Small intestine (tissue), 7 donors: Measurements from ENCODE around the gene SASS6. TPM values are rescaled to one million over a fixed set of nuclear protein-coding genes. Genes with fewer than 3 reads are reported as not detected.

Source experiments
- DNase-seq, 2 donors: peaks; one replicate each; pipeline versions ENCODE4 v3.0.0 to v3.0.0-alpha.2; 2013
- FAIRE-seq: peaks from 2 replicates; lab custom pipeline; 2012; peaks lifted over from hg19 to GRCh38; lab: Jason Lieb, UNC
- H3K27ac ChIP-seq, 3 donors: one replicate each; pipeline ENCODE4 v1.5.1; 2013; ENCODE audit warnings: low read length in 2 of 3, mild to moderate bottlenecking in 2 of 3, control low read depth in 1 of 3, inconsistent platforms in 1 of 3, low read depth in 1 of 3, moderate library complexity in 1 of 3
- H3K27me3 ChIP-seq, 3 donors: one replicate each; pipeline ENCODE4 v1.6.1; 2013; ENCODE audit warnings: low read length in 3 of 3, inconsistent platforms in 1 of 3; ENCODE audit not compliant: control insufficient read depth in 3 of 3, insufficient read depth in 3 of 3
- H3K36me3 ChIP-seq, 3 donors: one replicate each; pipeline ENCODE4 v1.6.1; 2013; ENCODE audit warnings: low read length in 3 of 3, inconsistent platforms in 1 of 3, low read depth in 1 of 3, mild to moderate bottlenecking in 1 of 3, moderate library complexity in 1 of 3; ENCODE audit not compliant: control insufficient read depth in 3 of 3, insufficient read depth in 2 of 3
- H3K4me1 ChIP-seq, 3 donors: one replicate each; pipeline ENCODE4 v1.6.1; 2013; ENCODE audit warnings: low read length in 2 of 3, inconsistent platforms in 1 of 3, low read depth in 1 of 3, mild to moderate bottlenecking in 1 of 3, moderate library complexity in 1 of 3; ENCODE audit not compliant: control insufficient read depth in 3 of 3, insufficient read depth in 2 of 3
- H3K4me3 ChIP-seq, 3 donors: one replicate each; pipeline ENCODE4 v1.5.1; 2013; ENCODE audit warnings: low read length in 3 of 3, control low read depth in 1 of 3, inconsistent platforms in 1 of 3, low read depth in 1 of 3, mild to moderate bottlenecking in 1 of 3, moderate library complexity in 1 of 3
- H3K9me3 ChIP-seq, 2 donors: one replicate each; pipeline ENCODE4 v1.6.1; 2013; ENCODE audit warnings: low read depth in 1 of 2, low read length in 1 of 2; ENCODE audit not compliant: control insufficient read depth in 2 of 2, insufficient read depth in 1 of 2
- WGBS, 3 donors: extraction: QIAGEN DNeasy Blood & Tissue Kit; methylation state at CpG; one replicate each; pipeline ENCODE4 v1.1.7; 2013; 5-methylcytosine and 5-hydroxymethylcytosine counted together
- polyA plus RNA-seq, 4 donors: library from polyadenylated mRNA; stranded (reverse) in 3 of 4; unstranded in 1 of 4; fragments of 200-250 nt in 3 of 4; fragments of 120-200 nt in 1 of 4; gene quantifications; one replicate each; pipeline versions ENCODE4 v1.2.1 to v1.2.3, GENCODE V29; 2013
- donor health status: healthy with polysubstance abuse.
- donor health status: control.
- donor health status: control.
- donor health status: Bipolar disorder and iron deficiency.
- donor health status: healthy.

Gene SASS6
- polyA plus RNA-seq, 4 donors, result 1.8 to 5.0 (median 2.6) TPM

DNA sequence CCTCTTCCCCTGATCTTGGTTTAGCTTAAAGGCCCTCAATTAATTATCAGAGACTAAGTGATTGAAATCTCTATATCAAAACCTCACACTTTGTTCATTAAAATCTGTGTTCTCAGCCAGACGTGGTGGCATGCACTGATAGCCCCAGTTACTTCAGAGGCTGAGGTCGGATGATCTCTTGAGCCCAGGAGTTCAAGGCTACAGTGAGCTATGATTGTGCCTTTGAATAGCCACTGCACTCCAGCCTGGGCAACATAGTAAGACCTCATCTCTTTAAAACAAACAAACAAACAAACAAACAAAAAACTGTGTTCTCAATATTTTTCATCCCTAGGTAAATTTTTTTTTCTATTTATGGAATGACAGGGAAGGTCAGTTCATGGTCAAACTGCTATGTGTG, 18.9 kb upstream of the SASS6 start:
- Histone ChIP-seq H3K4me3 (no peak overlapping the region), H3K27me3 (no peaks in the 10 kb centered on the region), H3K9me3 (no peaks in the 10 kb centered on the region), H3K36me3 (peaks cover 0 to 4% (median 2%) of the 10 kb centered on the region in 3 donors), H3K27ac (no peak overlapping the region), H3K4me1 (no peaks in the 10 kb centered on the region)
- DNase-seq (no peak), FAIRE-seq (no peak)
- WGBS, 3 donors, result 45 to 61% (median 55%) methylated on average over 2 of the region's 2 CpGs

DNA sequence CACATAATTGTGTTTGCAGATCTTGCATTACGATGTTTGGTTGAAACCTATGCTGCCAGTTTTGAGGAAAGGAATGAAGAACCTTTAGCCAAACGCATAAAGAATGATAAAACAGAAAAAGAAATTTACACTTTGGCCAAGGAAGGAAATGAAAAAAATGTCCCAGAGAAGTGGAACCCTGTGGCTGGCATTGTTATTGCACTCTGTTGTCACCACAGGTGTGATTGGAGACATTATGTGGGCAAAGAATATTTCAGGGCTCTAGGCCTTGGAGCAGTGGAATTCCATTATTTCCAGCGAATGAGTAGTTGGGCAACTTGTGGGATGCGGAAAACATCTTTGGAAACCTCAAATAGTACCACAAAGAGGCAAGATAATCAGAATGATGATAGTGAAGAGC, 15.1 kb upstream of the SASS6 start:
- 91 to 94% (median 93%) methylated on average over 4 of the region's 4 CpGs for WGBS, 3 donors
- FAIRE-seq (no peak), DNase-seq (no peak)
- Histone ChIP-seq H3K9me3 (no peaks in the 10 kb centered on the region), H3K27ac (no peak overlapping the region), H3K27me3 (no peaks in the 10 kb centered on the region), H3K4me1 (no peaks in the 10 kb centered on the region), H3K4me3 (no peak overlapping the region), H3K36me3 (peaks cover 10 to 12% (median 11%) of the 10 kb centered on the region in 3 donors)

DNA sequence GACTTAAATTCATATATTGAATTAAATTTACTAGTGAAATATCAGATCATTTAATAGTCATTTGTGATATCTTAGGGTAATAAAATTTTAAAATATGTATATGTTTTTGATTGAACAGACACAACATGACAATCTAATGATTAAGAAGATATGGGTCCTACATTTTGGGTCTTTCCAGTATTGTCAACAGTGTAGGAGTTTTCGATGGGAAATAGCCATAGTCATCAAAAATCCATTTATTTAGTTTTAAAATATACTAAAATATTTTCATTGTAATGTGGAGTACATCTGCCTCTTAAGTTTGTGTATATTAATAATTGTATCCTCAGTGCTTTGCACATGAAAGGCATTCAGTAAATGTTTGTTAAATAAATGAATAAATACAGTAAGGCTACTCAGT, 14.2 kb upstream of the SASS6 start:
- FAIRE-seq, result no peak
- Histone ChIP-seq H3K4me3 (no peak overlapping the region), H3K27me3 (no peaks in the 10 kb centered on the region), H3K4me1 (no peaks in the 10 kb centered on the region), H3K9me3 (no peaks in the 10 kb centered on the region), H3K27ac (no peak overlapping the region), H3K36me3 (peaks cover 10 to 13% (median 12%) of the 10 kb centered on the region in 3 donors)
- no peak for DNase-seq
- 92 to 98% (median 97%) methylated on average over 1 of the region's 1 CpG for WGBS, 3 donors

DNA sequence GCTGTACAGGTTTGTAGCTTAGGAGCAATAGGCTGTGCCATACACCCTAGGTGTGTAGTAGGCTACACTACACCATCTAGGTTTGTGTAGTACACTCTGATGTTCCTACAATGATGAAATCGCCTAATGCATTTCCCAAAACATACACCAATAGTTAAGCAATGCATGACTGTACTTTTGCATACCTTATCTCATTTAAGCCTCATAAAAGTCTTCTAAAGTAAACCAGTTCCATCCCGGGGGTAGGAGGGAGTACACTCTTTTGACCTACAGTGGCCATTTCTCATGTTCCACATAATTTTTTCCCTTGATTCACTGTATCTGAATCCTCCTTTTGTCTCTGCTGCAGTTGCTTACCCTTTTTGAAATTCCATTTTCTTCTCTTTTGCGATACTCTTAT, 12.4 kb upstream of the SASS6 start:
- Histone ChIP-seq H3K4me3 (no peak overlapping the region), H3K36me3 (peaks cover 10 to 16% (median 15%) of the 10 kb centered on the region in 3 donors), H3K27ac (no peak overlapping the region), H3K9me3 (no peaks in the 10 kb centered on the region), H3K4me1 (peaks cover 0 to 3% (median 0%) of the 10 kb centered on the region in 3 donors), H3K27me3 (no peaks in the 10 kb centered on the region)
- DNase-seq (no peak), FAIRE-seq (no peak)
- WGBS, 3 donors, result 77 to 90% (median 84%) methylated on average over 3 of the region's 3 CpGs

DNA sequence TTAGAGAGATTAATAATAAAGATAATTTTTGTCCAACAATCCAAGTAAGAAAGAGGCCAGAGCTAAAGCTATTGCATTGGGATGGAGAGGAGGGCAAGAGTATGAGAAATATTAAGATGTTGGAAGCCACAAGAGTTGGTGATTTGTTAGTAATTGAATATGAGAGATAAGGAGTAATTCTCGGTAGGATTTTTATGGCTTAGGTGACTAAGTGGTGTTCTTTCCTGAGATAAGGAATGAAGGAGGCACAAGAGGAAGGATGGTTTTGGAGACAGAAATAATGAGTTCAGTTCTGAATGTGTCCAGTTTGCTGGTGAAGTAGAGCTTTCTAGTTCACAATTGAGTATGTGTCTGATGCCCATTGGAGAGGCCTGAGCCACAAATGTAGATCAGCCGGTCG, 9.6 kb upstream of the SASS6 start:
- WGBS, 3 donors, result 66 to 82% (median 74%) methylated on average over 3 of the region's 3 CpGs
- H3K36me3 ChIP-seq, result peaks cover 14 to 24% (median 19%) of the 10 kb centered on the region in 3 donors
- FAIRE-seq, result no peak

DNA sequence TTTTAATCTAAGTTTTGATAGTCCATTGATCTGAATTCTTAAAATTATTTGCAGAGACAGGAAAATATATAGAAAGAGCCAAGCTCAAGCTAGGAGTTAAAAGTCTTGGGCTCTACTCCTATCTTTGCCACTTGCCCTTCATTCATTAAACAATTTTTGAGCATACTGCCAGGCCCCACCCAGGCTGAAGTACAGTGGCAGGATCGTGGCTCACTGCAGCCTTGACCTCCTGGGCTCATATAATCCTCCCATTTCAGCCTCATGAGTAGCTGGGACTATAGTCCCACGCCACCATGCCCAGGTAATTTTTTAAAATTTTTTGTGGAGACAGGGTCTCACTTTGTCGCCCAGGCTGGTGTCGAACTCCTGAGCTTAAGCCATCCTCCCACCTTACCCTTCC, 8.5 kb upstream of the SASS6 start:
- DNase-seq (peak in 1 of 2 donors; percentile 72), FAIRE-seq (no peak)
- Histone ChIP-seq H3K27me3 (no peaks in the 10 kb centered on the region), H3K4me1 (peaks cover 0 to 3% (median 0%) of the 10 kb centered on the region in 3 donors), H3K4me3 (no peak overlapping the region), H3K9me3 (no peaks in the 10 kb centered on the region), H3K27ac (no peak overlapping the region), H3K36me3 (peaks cover 14 to 21% (median 19%) of the 10 kb centered on the region in 3 donors)
- WGBS, 3 donors, result 68 to 85% (median 74%) methylated on average over 4 of the region's 4 CpGs

More for the DNA sequence above, 9.6 kb upstream of the SASS6 start:
- peak in 1 of 2 donors; percentile 53 for DNase-seq
- H3K9me3 ChIP-seq, result no peaks in the 10 kb centered on the region
- H3K27ac ChIP-seq, result no peak overlapping the region
- H3K27me3 ChIP-seq, result no peaks in the 10 kb centered on the region
- no peak overlapping the region for H3K4me3 ChIP-seq
- H3K4me1 ChIP-seq, result peaks cover 0 to 3% (median 0%) of the 10 kb centered on the region in 3 donors

DNA sequence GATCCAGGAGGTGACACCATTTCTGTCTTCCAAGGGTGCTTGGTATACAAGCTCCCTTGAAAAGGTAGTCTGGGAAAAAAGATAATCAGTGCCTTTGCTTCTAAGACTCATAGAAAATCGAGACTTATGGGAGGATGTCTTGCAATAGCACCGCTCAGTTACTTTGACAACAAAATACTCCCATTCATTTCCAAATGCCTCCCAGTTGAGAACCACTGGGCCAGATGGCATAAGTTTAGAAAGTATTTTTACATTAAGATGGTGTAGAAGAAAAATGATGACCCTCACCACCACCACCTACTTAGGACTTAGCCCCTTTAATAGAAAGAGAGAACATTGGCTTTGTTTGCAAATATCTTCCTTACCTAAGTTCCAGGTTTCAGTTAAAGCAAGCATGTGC, 4.9 kb upstream of the SASS6 start:
- H3K4me1 ChIP-seq, result peaks cover 3 to 5% (median 3%) of the 10 kb centered on the region in 3 donors
- H3K9me3 ChIP-seq, result no peaks in the 10 kb centered on the region
- H3K36me3 ChIP-seq, result peaks cover 5 to 14% (median 14%) of the 10 kb centered on the region in 3 donors
- H3K4me3 ChIP-seq, result no peak overlapping the region
- FAIRE-seq (no peak), DNase-seq (no peak)
- H3K27me3 ChIP-seq, result no peaks in the 10 kb centered on the region
- H3K27ac ChIP-seq, result no peak overlapping the region
- 94 to 97% (median 97%) methylated on average over 2 of the region's 2 CpGs for WGBS, 3 donors

DNA sequence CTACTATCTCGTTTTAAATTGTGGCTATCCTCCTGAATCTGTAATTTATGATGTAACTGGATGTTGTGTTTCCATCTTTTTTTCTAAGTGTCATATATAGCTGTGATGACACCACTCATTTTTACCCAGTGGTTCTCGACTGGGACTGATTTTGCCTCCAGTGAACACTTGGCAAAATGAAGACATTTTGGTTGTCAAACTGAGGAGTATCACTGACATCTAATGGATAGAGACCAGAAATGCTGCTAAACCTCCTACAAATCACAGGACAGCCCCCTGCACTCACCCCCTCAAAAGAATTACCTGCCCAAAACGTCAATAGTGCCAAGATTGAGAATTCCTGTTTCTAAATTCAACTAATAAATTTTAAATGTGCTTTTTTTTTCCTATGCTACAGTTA, 2.1 kb upstream of the SASS6 start:
- FAIRE-seq (no peak), DNase-seq (no peak)
- H3K36me3 ChIP-seq, result peaks cover 5 to 8% (median 8%) of the 10 kb centered on the region in 3 donors
- 70 to 78% (median 76%) methylated on average over 3 of the region's 3 CpGs for WGBS, 3 donors
- peaks cover 0 to 5% (median 3%) of the 10 kb centered on the region in 3 donors for H3K4me1 ChIP-seq
- H3K27ac ChIP-seq, result no peak overlapping the region
- no peak overlapping the region for H3K4me3 ChIP-seq
- no peaks in the 10 kb centered on the region for H3K27me3 ChIP-seq
- H3K9me3 ChIP-seq, result no peaks in the 10 kb centered on the region

DNA sequence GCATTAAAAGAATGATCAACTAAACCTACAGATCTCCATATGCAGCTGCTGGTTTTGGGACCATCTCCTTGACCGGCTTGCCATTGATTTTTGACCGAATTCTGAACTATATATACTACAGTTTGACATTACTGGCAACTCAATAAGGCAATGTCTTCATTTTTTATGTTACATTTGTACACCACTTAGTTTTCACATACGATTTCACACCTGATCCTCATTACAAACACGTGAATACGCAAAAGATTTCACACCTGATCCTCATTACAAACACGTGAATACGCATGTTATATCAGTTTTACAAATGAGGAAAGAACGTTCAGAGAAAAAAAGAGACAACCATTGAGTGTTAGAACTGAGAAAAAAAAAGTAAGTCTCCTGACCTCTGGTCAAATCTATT, 1.1 kb downstream of the SASS6 start:
- peaks cover 0 to 5% (median 3%) of the 10 kb centered on the region in 3 donors for H3K4me1 ChIP-seq
- H3K4me3 ChIP-seq, result peak overlapping the region in 1 of 3 donors; percentile 88
- 64 to 72% (median 71%) methylated on average over 8 of the region's 8 CpGs for WGBS, 3 donors
- H3K27ac ChIP-seq, result no peak overlapping the region
- FAIRE-seq (no peak), DNase-seq (no peak)
- H3K36me3 ChIP-seq, result no peaks in the 10 kb centered on the region
- no peaks in the 10 kb centered on the region for H3K9me3 ChIP-seq
- no peaks in the 10 kb centered on the region for H3K27me3 ChIP-seq
